GM12878 (cell line): Measurements from ENCODE around the gene DGKB. TPM values are rescaled to one million over a fixed set of nuclear protein-coding genes. Genes with fewer than 3 reads are reported as not detected.

Experiments
- ATAC-seq: fragments of 200-7000 bp; cut with Tn5 transposase; 3 replicates; pipeline ENCODE4 v1.9.1; 2020; ENCODE audit warnings: mild to moderate bottlenecking, moderate library complexity
- BruUV-seq: library from RNA; stranded (reverse); fragments of 400-500 nt; replicated peaks from 2 replicates; lab custom pipeline; 2021; lab: Mats Ljungman, UMichigan
- CTCF ChIA-PET: fragments of 300-600 bp; sonication (Branson Sonifier 250); formaldehyde crosslinking; extraction: SDS; loops from one replicate; lab custom pipeline; 2021; ENCODE audit warnings: inconsistent platforms; lab: Yijun Ruan, JAX
- POLR2A ChIA-PET: fragments of 350-600 bp; formaldehyde crosslinking; extraction: SDS; loops from one replicate; lab custom pipeline; 2021; ENCODE audit warnings: inconsistent platforms; lab: Charles Lee
- RAD21 ChIA-PET: fragments of 300-600 bp; sonication (Branson Sonifier 250); formaldehyde crosslinking; loops from one replicate; lab custom pipeline; 2023; ENCODE audit warnings: antibody characterized with exemption; ENCODE audit not compliant: unreplicated experiment; lab: Charles Lee
- SMC1A ChIA-PET: fragments of 300-600 bp; sonication (Branson Sonifier 250); formaldehyde crosslinking; loops from one replicate; lab custom pipeline; 2023; ENCODE audit not compliant: unreplicated experiment, uncharacterized antibody; lab: Charles Lee
- DNase-seq: peaks from one replicate; pipeline ENCODE4 v3.0.0-alpha.2; 2011; ENCODE audit warnings: low read depth, low spot score
- FAIRE-seq: peaks from 3 replicates; lab custom pipeline; 2011; peaks lifted over from hg19 to GRCh38; lab: Jason Lieb, UNC
- H2AFZ ChIP-seq: 2 replicates; pipeline ENCODE4 v1.6.0; 2011; ENCODE audit warnings: low read depth, low read length, control low read depth; ENCODE audit not compliant: control insufficient read depth
- H3K27ac ChIP-seq: 2 replicates; pipeline ENCODE4 v1.5.1; 2011; ENCODE audit warnings: control low read depth; ENCODE audit not compliant: control insufficient read depth, insufficient read depth
- H3K27me3 ChIP-seq, 2 experiments: replicated peaks in 1 of 2; 2 replicates each; pipeline versions ENCODE4 v1.6.0 to v1.6.1; 2011; ENCODE audit warnings: low read length in 1 of 2; ENCODE audit not compliant: control insufficient read depth in 2 of 2, insufficient read depth in 2 of 2
- H3K36me3 ChIP-seq, 2 experiments: 2 replicates each; pipeline ENCODE4 v1.5.1; 2011; ENCODE audit warnings: low read length in 1 of 2; ENCODE audit not compliant: control insufficient read depth in 2 of 2, insufficient read depth in 2 of 2
- H3K4me1 ChIP-seq: 2 replicates; pipeline ENCODE4 v1.6.1; 2011; ENCODE audit warnings: mild to moderate bottlenecking, low read length, moderate library complexity, mixed read lengths; ENCODE audit not compliant: control insufficient read depth, insufficient read depth
- H3K4me2 ChIP-seq: 2 replicates; pipeline ENCODE4 v1.6.0; 2011; ENCODE audit warnings: control low read depth; ENCODE audit not compliant: control insufficient read depth, insufficient read depth
- H3K4me3 ChIP-seq: fragments of 200-600 bp; sonication (generic); 2 replicates; pipeline ENCODE4 v1.5.1; 2016
- H3K79me2 ChIP-seq: 2 replicates; pipeline ENCODE4 v1.6.0; 2011; ENCODE audit warnings: low read length; ENCODE audit not compliant: control insufficient read depth, insufficient read depth
- H3K9ac ChIP-seq: 2 replicates; pipeline ENCODE4 v1.8.0; 2011; ENCODE audit warnings: low read length, control low read depth, mixed read lengths; ENCODE audit not compliant: control insufficient read depth, insufficient read depth
- H3K9me3 ChIP-seq: replicated peaks from 3 replicates; pipeline ENCODE4 v1.5.1; 2011; ENCODE audit warnings: mild to moderate bottlenecking, low read length; ENCODE audit not compliant: control insufficient read depth, insufficient read depth
- H4K20me1 ChIP-seq: 2 replicates; pipeline ENCODE4 v1.6.0; 2011; ENCODE audit not compliant: control insufficient read depth, insufficient read depth
- JUNB ChIP-seq: IDR thresholded peaks from 2 replicates; pipeline ENCODE4 v1.6.1; 2016; ENCODE audit warnings: antibody characterized with exemption, mild to moderate bottlenecking
- KLF5 ChIP-seq: fragments of 450-650 bp; IDR thresholded peaks from 2 replicates; pipeline ENCODE4 v1.6.1; 2014; ENCODE audit warnings: mild to moderate bottlenecking; ENCODE audit not compliant: partially characterized antibody
- PAX8 ChIP-seq: fragments of 450-650 bp; IDR thresholded peaks from 2 replicates; pipeline ENCODE4 v1.6.1; 2017; ENCODE audit warnings: mild to moderate bottlenecking, moderate library complexity
- SMC3 ChIP-seq: IDR thresholded peaks from 2 replicates; pipeline ENCODE4 v1.6.1; 2011; ENCODE audit warnings: low read length, improper control_type of control experiment, borderline replicate concordance
- ZNF592 ChIP-seq: fragments of 450-650 bp; IDR thresholded peaks from 2 replicates; pipeline ENCODE4 v1.6.1; 2017; ENCODE audit warnings: mild to moderate bottlenecking, moderate library complexity
- in situ Hi-C: fragments of 300-500 bp; cut with MboI; formaldehyde crosslinking; loops from 9 replicates; pipeline ENCODE4 v1.14.3; 2018; ENCODE audit warnings: mixed read lengths
- intact Hi-C: fragments of 100-400 bp; cut with micrococcal nuclease; formaldehyde crosslinking; loops from one replicate; pipeline ENCODE4 v1.14.2; 2022; ENCODE audit not compliant: unreplicated experiment
- polyA plus RNA-seq, 11 experiments: library from polyadenylated mRNA; depleted of rRNA in 4 of 11; unstranded in 6 of 11; stranded (reverse) in 5 of 11; fragments of >200 nt; fragmentation: Nextera tagmentation in 4 of 11; fragmentation: Illumina TruSeq in 1 of 11; extraction: Ambion mirVana in 4 of 11; extraction: Trizol in 1 of 11; gene quantifications; 1 replicate in 1 of 11; 2 replicates in 10 of 11; pipeline versions ENCODE4 v1.2.1 to v1.2.3, GENCODE V29; 2011 to 2016; ENCODE audit warnings: inconsistent platforms in 2 of 11, missing spikeins in 2 of 11, low read depth in 1 of 11
- total RNA-seq, 4 experiments: library from RNA; depleted of rRNA in 3 of 4; stranded (reverse); fragments of >200 nt in 3 of 4; fragmentation: Illumina TruSeq in 1 of 4; extraction: Trizol in 1 of 4; gene quantifications; 2 replicates each; pipeline versions ENCODE4 v1.2.1 to v1.2.3, GENCODE V29; 2013 to 2021

Gene DGKB
- total and polyA plus RNA-seq, 10 of the 15 experiments (the other 5 are each of a cell fraction or from before 2014, with no cell fraction given) = 0.02 to 0.10 (median 0.04) TPM; not detected in 6

DNA sequence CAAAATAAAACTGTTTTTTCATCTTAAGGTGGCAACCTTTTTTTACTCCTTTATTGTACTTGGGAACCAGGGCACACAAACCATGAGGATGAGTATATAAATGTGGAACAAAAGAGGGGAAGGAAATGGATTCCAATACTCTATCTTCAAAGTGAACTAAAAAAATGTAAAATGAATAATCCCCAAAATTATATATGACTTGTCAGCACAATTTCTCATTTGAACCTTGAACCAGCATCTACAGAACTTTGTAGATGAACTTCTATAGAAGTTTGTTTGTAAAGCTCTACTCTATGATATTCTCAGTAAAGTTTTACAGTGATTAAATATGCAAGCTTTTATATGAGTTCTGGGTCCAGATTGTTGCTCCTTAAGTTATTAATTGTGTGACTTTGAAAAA lies 694.8 kb downstream of the DGKB start:
- Histone ChIP-seq H3K4me1 (no peaks in the 10 kb centered on the region), H2AFZ (no peak overlapping the region), H3K27me3 (no peaks in the 10 kb centered on the region), H3K79me2 (no peaks in the 10 kb centered on the region), H3K4me3 (no peak overlapping the region), H3K9me3 (no peaks in the 10 kb centered on the region), H3K9ac (no peak overlapping the region), H3K27ac (no peak overlapping the region), H4K20me1 (no peaks in the 10 kb centered on the region), H3K36me3 (no peaks in the 10 kb centered on the region), H3K4me2 (no peak overlapping the region)
- ChIA-PET CTCF (no interaction called here), RAD21 (no interaction called here), SMC1A (interaction anchor here (1.4 kb wide), 1 partner anchor 15 kb away, joined by 4 read pairs; no protein-coding TSS in a partner anchor), POLR2A (no interaction called here)
- FAIRE-seq (no peak), ATAC-seq (no peak), DNase-seq (no peak)
- intact Hi-C loops (no loop called here), in situ Hi-C loops (no loop called here)
- TF ChIP-seq JUNB = no peak
- TF ChIP-seq PAX8 = no peak
- TF ChIP-seq KLF5 = no peak
- no peak for TF ChIP-seq SMC3
- TF ChIP-seq ZNF592 = no peak
- BruUV-seq = no TSS peak
